HPDE6-E6E7 (cell line): ENCODE results near the gene ARPC5L.
"Not testable (repeated sequence)": the region's sequence is repeated elsewhere in the genome, so short reads cannot be mapped to it uniquely, and the experiment has no call there.

Experiments
- DNase-seq: peaks from one replicate; pipeline ENCODE4 v3.0.0; 2011; ENCODE audit warnings: missing footprints; ENCODE audit errors: extremely low spot score

Gene ARPC5L

GRCh38 chr9:124861342-124862229, at the start of gene ARPC5L, which contains the start of gene RPL35:
TSS of gene ARPC5L (plus strand) at chr9:124862130. CDS start at chr9:124869291, 7,161 bp downstream.
TSS of gene RPL35 (minus strand) at chr9:124861957. CDS start at chr9:124861912, 45 bp downstream.
- peak; percentile 92 for DNase-seq

GRCh38 chr9:124812441-124812876, 49.5 kb upstream of the ARPC5L start:
- DNase-seq = peak; percentile 90

- DNase-seq = no peak
Measured at GRCh38 chr9:124813041-124813440, 48.9 kb upstream of the ARPC5L start.

GRCh38 chr9:124813501-124814163, 48.3 kb upstream of the ARPC5L start:
- DNase-seq = no peak

- DNase-seq = no peak
Measured at GRCh38 chr9:124814164-124814535, 47.8 kb upstream of the ARPC5L start.

- DNase-seq = no peak
Measured at GRCh38 chr9:124815601-124816000, 46.3 kb upstream of the ARPC5L start.

- peak; percentile 67 for DNase-seq
Measured at GRCh38 chr9:124818431-124819281, 43.3 kb upstream of the ARPC5L start.

- no peak for DNase-seq
Measured at GRCh38 chr9:124820698-124821623, 41.0 kb upstream of the ARPC5L start.

- no peak for DNase-seq
Measured at GRCh38 chr9:124828489-124829333, 33.2 kb upstream of the ARPC5L start.

- no peak for DNase-seq
Measured at GRCh38 chr9:124829334-124829669, 32.6 kb upstream of the ARPC5L start.

GRCh38 chr9:124830593-124830992, 31.3 kb upstream of the ARPC5L start:
- DNase-seq = no peak

GRCh38 chr9:124831642-124832364, 30.1 kb upstream of the ARPC5L start:
- no peak for DNase-seq

GRCh38 chr9:124834591-124834990, 27.3 kb upstream of the ARPC5L start:
- peak; percentile 78 for DNase-seq

- DNase-seq = no peak
Measured at GRCh38 chr9:124835026-124835557, 26.8 kb upstream of the ARPC5L start.

GRCh38 chr9:124838132-124838531, 23.8 kb upstream of the ARPC5L start:
- not testable (repeated sequence) for DNase-seq

GRCh38 chr9:124838567-124839275, 23.2 kb upstream of the ARPC5L start:
- DNase-seq = not testable (repeated sequence)

GRCh38 chr9:124839612-124840299, 22.2 kb upstream of the ARPC5L start:
- DNase-seq = no peak
